ENCODE measurements around the gene TMEM143.
A peak's percentile ranks its signal among the peaks of the same experiment; 100 is the strongest.

The TMEM143 gene

GRCh38 chr19:48367855-48368254, 4.1 kb upstream of the TMEM143 start:
- TF ChIP-seq CTCF (IDR thresholded peaks at IDR 0.05; ENCODE audit: extremely low read depth, insufficient read depth, missing control alignments) = no peak
- in situ Hi-C loops (cut with MboI; ENCODE audit: low pct_unique_long_range_greater_than_20kb, low sequenced_read_pairs, unreplicated experiment) = no loop called here
- DNase-seq (ENCODE audit: low spot score) = no peak

- no peak for TF ChIP-seq CTCF (IDR thresholded peaks at IDR 0.05; ENCODE audit: extremely low read depth, insufficient read depth, missing control alignments)
- no peak for DNase-seq (ENCODE audit: low spot score)
- in situ Hi-C loops (cut with MboI; ENCODE audit: low pct_unique_long_range_greater_than_20kb, low sequenced_read_pairs, unreplicated experiment) = no loop called here
Measured at GRCh38 chr19:48365602-48366001, 1.9 kb upstream of the TMEM143 start.

GRCh38 chr19:48364598-48365348, 1.0 kb upstream of the TMEM143 start:
- no peak for DNase-seq (ENCODE audit: low spot score)
- in situ Hi-C loops (cut with MboI; ENCODE audit: low pct_unique_long_range_greater_than_20kb, low sequenced_read_pairs, unreplicated experiment) = no loop called here
- TF ChIP-seq CTCF (IDR thresholded peaks at IDR 0.05; ENCODE audit: extremely low read depth, insufficient read depth, missing control alignments) = no peak

GRCh38 chr19:48363500-48363809, 285 bp downstream of the TMEM143 start:
- peak; percentile 21 for DNase-seq (ENCODE audit: low spot score)
- no peak for TF ChIP-seq CTCF (IDR thresholded peaks at IDR 0.05; ENCODE audit: extremely low read depth, insufficient read depth, missing control alignments)
- in situ Hi-C loops (cut with MboI; ENCODE audit: low pct_unique_long_range_greater_than_20kb, low sequenced_read_pairs, unreplicated experiment) = no loop called here

- in situ Hi-C loops (cut with MboI; ENCODE audit: low pct_unique_long_range_greater_than_20kb, low sequenced_read_pairs, unreplicated experiment) = no loop called here
- DNase-seq (ENCODE audit: low spot score) = peak; percentile 87
- no peak for TF ChIP-seq CTCF (IDR thresholded peaks at IDR 0.05; ENCODE audit: extremely low read depth, insufficient read depth, missing control alignments)
Measured at GRCh38 chr19:48362716-48363499, 832 bp downstream of the TMEM143 start.

GRCh38 chr19:48361912-48362311, 1.8 kb downstream of the TMEM143 start:
- DNase-seq (ENCODE audit: low spot score) = no peak
- in situ Hi-C loops (cut with MboI; ENCODE audit: low pct_unique_long_range_greater_than_20kb, low sequenced_read_pairs, unreplicated experiment) = no loop called here
- TF ChIP-seq CTCF (IDR thresholded peaks at IDR 0.05; ENCODE audit: extremely low read depth, insufficient read depth, missing control alignments) = no peak
